HG03139 (cell line): ENCODE results near the gene IQCH.
"Not testable (repeated sequence)": the region's sequence is repeated elsewhere in the genome, so short reads cannot be mapped to it uniquely, and the experiment has no call there.

Experiments used
- ATAC-seq: cut with Tn5 transposase; IDR thresholded peaks from one replicate; pipeline ENCODE4 v1.9.1; 2021; ENCODE audit not compliant: unreplicated experiment

Gene IQCH

GRCh38 chr15:67244971-67245478 lies 9.6 kb upstream of the IQCH start:
- ATAC-seq = no peak

- ATAC-seq = not testable (repeated sequence)
These were observed 8.0 kb upstream of the IQCH start for GRCh38 chr15:67246606-67247005.

GRCh38 chr15:67248011-67248505 lies 6.5 kb upstream of the IQCH start:
- ATAC-seq = no peak

GRCh38 chr15:67249830-67250229 lies 4.8 kb upstream of the IQCH start:
- no peak for ATAC-seq

- no peak for ATAC-seq
These were observed 3.3 kb upstream of the IQCH start for GRCh38 chr15:67251318-67251717.

- no peak for ATAC-seq
These were observed 1.5 kb upstream of the IQCH start for GRCh38 chr15:67253101-67253500.

GRCh38 chr15:67253549-67254237 lies 893 bp upstream of the IQCH start:
- no peak for ATAC-seq

- ATAC-seq = no peak
These were observed 1.5 kb downstream of the IQCH start for GRCh38 chr15:67256051-67256450.

GRCh38 chr15:67258412-67258811 lies 3.8 kb downstream of the IQCH start:
- not testable (repeated sequence) for ATAC-seq

GRCh38 chr15:67259379-67259778 lies 4.8 kb downstream of the IQCH start:
- ATAC-seq = no peak

GRCh38 chr15:67259806-67260205 lies 5.2 kb downstream of the IQCH start:
- no peak for ATAC-seq

- no peak for ATAC-seq
These were observed 12.3 kb downstream of the IQCH start for GRCh38 chr15:67266870-67267269.

- no peak for ATAC-seq
These were observed 12.9 kb downstream of the IQCH start for GRCh38 chr15:67267440-67267839.

GRCh38 chr15:67267951-67268941 lies 13.7 kb downstream of the IQCH start:
- no peak for ATAC-seq

GRCh38 chr15:67274236-67274635 lies 19.6 kb downstream of the IQCH start:
- ATAC-seq = no peak

GRCh38 chr15:67276666-67277065 lies 22.1 kb downstream of the IQCH start:
- ATAC-seq = no peak

- no peak for ATAC-seq
These were observed 25.6 kb downstream of the IQCH start for GRCh38 chr15:67280217-67280616.

GRCh38 chr15:67281714-67282113 lies 27.1 kb downstream of the IQCH start:
- ATAC-seq = no peak

GRCh38 chr15:67285625-67286024 lies 31.0 kb downstream of the IQCH start:
- ATAC-seq = not testable (repeated sequence)

GRCh38 chr15:67286400-67286799 lies 31.8 kb downstream of the IQCH start:
- not testable (repeated sequence) for ATAC-seq

GRCh38 chr15:67290319-67290718 lies 35.7 kb downstream of the IQCH start:
- ATAC-seq = no peak

GRCh38 chr15:67296188-67296587 lies 41.6 kb downstream of the IQCH start:
- ATAC-seq = no peak
